Osteoblast (primary cell): ENCODE results near the gene NHLH1. TPM values are rescaled to one million over a fixed set of nuclear protein-coding genes. Genes with fewer than 3 reads are reported as not detected.

Experiments
- DNase-seq: peaks from one replicate; pipeline ENCODE4 v3.0.0; 2011; ENCODE audit warnings: low spot score, mixed read lengths; ENCODE audit not compliant: insufficient read length; ENCODE audit errors: missing footprints
- H2AFZ ChIP-seq: 2 replicates; pipeline ENCODE4 v1.6.0; 2011; ENCODE audit warnings: mild to moderate bottlenecking, low read length
- H3K27ac ChIP-seq: 2 replicates; pipeline ENCODE4 v1.5.1; 2011; ENCODE audit warnings: mild to moderate bottlenecking, low read depth, low read length, moderate library complexity
- H3K27me3 ChIP-seq: 2 replicates; pipeline ENCODE4 v1.6.0; 2012; ENCODE audit warnings: mild to moderate bottlenecking, control low read depth, inconsistent platforms, low read length, moderate library complexity; ENCODE audit not compliant: insufficient read depth
- H3K36me3 ChIP-seq: 2 replicates; pipeline ENCODE4 v1.5.1; 2011; ENCODE audit warnings: mild to moderate bottlenecking, low read length, control low read depth, moderate library complexity; ENCODE audit not compliant: insufficient read depth
- H3K4me1 ChIP-seq: 2 replicates; pipeline ENCODE4 v1.5.1; 2011; ENCODE audit warnings: mild to moderate bottlenecking, low read length, control low read depth, moderate library complexity; ENCODE audit not compliant: insufficient read depth
- H3K4me2 ChIP-seq: 2 replicates; pipeline ENCODE4 v1.6.0; 2011; ENCODE audit warnings: mild to moderate bottlenecking, low read length; ENCODE audit not compliant: insufficient read depth
- H3K4me3 ChIP-seq: fragments of 200-600 bp; sonication (generic); 3 replicates; pipeline ENCODE4 v1.5.1; 2012; ENCODE audit warnings: mild to moderate bottlenecking, low read length, inconsistent platforms; ENCODE audit not compliant: insufficient read depth
- H3K79me2 ChIP-seq: 2 replicates; pipeline ENCODE4 v1.6.0; 2012; ENCODE audit warnings: mild to moderate bottlenecking, low read length, control low read depth, inconsistent platforms; ENCODE audit not compliant: insufficient read depth
- H3K9me3 ChIP-seq: 2 replicates; pipeline ENCODE4 v1.5.1; 2011; ENCODE audit warnings: low read depth, low read length, control low read depth
- H4K20me1 ChIP-seq: 2 replicates; pipeline ENCODE4 v1.6.0; 2012; ENCODE audit warnings: mild to moderate bottlenecking, low read length, control low read depth; ENCODE audit not compliant: insufficient read depth
- CTCF ChIP-seq: IDR thresholded peaks from 2 replicates; pipeline ENCODE4 v1.5.1; 2011; ENCODE audit warnings: mild to moderate bottlenecking, low read depth, low read length, moderate library complexity; ENCODE audit errors: extremely low read depth
- total RNA-seq: library from RNA; depleted of rRNA; stranded (reverse); fragments of >200 nt; gene quantifications from 2 replicates; pipeline ENCODE4 v1.2.3, GENCODE V29; 2012

NHLH1 gene
- total RNA-seq, 1 donor: not detected

- H3K4me2 ChIP-seq: no peak overlapping the region
These were observed 41.2 kb downstream of the NHLH1 start for GRCh38 chr1:160407839-160408801.

GRCh38 chr1:160408864-160409263 is 42.0 kb downstream of the NHLH1 start:
- H3K79me2 ChIP-seq: no peaks in the 10 kb centered on the region
- no peak overlapping the region for H2AFZ ChIP-seq
- no peaks in the 10 kb centered on the region for H3K4me1 ChIP-seq
- H3K4me2 ChIP-seq: no peak overlapping the region
- no peak for TF ChIP-seq CTCF
- no peak for DNase-seq
- H3K27ac ChIP-seq: no peak overlapping the region
- no peaks in the 10 kb centered on the region for H3K36me3 ChIP-seq
- no peak overlapping the region for H3K4me3 ChIP-seq
- no peaks in the 10 kb centered on the region for H3K9me3 ChIP-seq
- no peaks in the 10 kb centered on the region for H4K20me1 ChIP-seq
- peaks cover 16% of the 10 kb centered on the region for H3K27me3 ChIP-seq

More at GRCh38 chr1:160407839-160408801, 41.2 kb downstream of the NHLH1 start:
- Histone ChIP-seq H3K9me3 (no peaks in the 10 kb centered on the region), H3K27ac (no peak overlapping the region), H3K4me3 (no peak overlapping the region), H3K79me2 (no peaks in the 10 kb centered on the region), H2AFZ (no peak overlapping the region), H3K27me3 (peaks cover 22% of the 10 kb centered on the region), H4K20me1 (no peaks in the 10 kb centered on the region), H3K4me1 (no peaks in the 10 kb centered on the region), H3K36me3 (no peaks in the 10 kb centered on the region)
- TF ChIP-seq CTCF: no peak
- DNase-seq: no peak

GRCh38 chr1:160409486-160409885 is 42.6 kb downstream of the NHLH1 start:
- H3K79me2 ChIP-seq: no peaks in the 10 kb centered on the region

More at GRCh38 chr1:160409486-160409885, 42.6 kb downstream of the NHLH1 start:
- no peaks in the 10 kb centered on the region for H3K36me3 ChIP-seq
- H3K4me2 ChIP-seq: no peak overlapping the region
- H2AFZ ChIP-seq: no peak overlapping the region
- no peak overlapping the region for H3K27ac ChIP-seq
- no peaks in the 10 kb centered on the region for H4K20me1 ChIP-seq
- H3K4me3 ChIP-seq: no peak overlapping the region
- no peak for DNase-seq
- no peaks in the 10 kb centered on the region for H3K9me3 ChIP-seq
- no peak for TF ChIP-seq CTCF
- no peaks in the 10 kb centered on the region for H3K4me1 ChIP-seq
- peaks cover 11% of the 10 kb centered on the region for H3K27me3 ChIP-seq
